DND-41 (cell line): ENCODE results near the gene RAPH1.

Experiments used
- CTCF ChIP-seq: IDR thresholded peaks from 2 replicates; pipeline ENCODE4 v1.5.1; 2012; ENCODE audit warnings: borderline replicate concordance, low read length, moderate library complexity, mild to moderate bottlenecking; ENCODE audit not compliant: poor library complexity, severe bottlenecking; ENCODE audit errors: extremely low read depth
- EZH2 ChIP-seq: IDR thresholded peaks from 3 replicates; pipeline ENCODE4 v1.6.1; 2012; ENCODE audit warnings: borderline replicate concordance, low read depth, mild to moderate bottlenecking, moderate library complexity, low read length, inconsistent platforms; ENCODE audit not compliant: severe bottlenecking

- TF ChIP-seq CTCF (no peak), EZH2 (no peak)
These were observed 42.1 kb downstream of the RAPH1 start for GRCh38 chr2:203492965-203493364.
